Colonic mucosa (tissue), 4 donors: ENCODE data around the gene NRBF2. TPM values are rescaled to one million over a fixed set of nuclear protein-coding genes. Genes with fewer than 3 reads are reported as not detected.

ENCODE experiments used
- DNase-seq: peaks from one replicate; pipeline ENCODE4 v3.0.0-alpha.2; 2020
- H3K27ac ChIP-seq: fragments of 200-600 bp; one replicate; pipeline ENCODE4 v1.8.0; 2021
- H3K27me3 ChIP-seq: fragments of 200-600 bp; one replicate; pipeline ENCODE4 v1.8.0; 2021
- H3K36me3 ChIP-seq: fragments of 200-600 bp; one replicate; pipeline ENCODE4 v1.8.0; 2021
- H3K4me1 ChIP-seq: fragments of 200-600 bp; one replicate; pipeline ENCODE4 v1.8.0; 2021; ENCODE audit warnings: mild to moderate bottlenecking
- H3K4me3 ChIP-seq: fragments of 200-600 bp; one replicate; pipeline ENCODE4 v1.8.0; 2021
- H3K9ac ChIP-seq, 2 donors: one replicate each; pipeline ENCODE4 v1.7.0; 2013; ENCODE audit warnings: control low read depth in 2 of 2, low read depth in 2 of 2, low read length in 2 of 2
- H3K9me3 ChIP-seq: fragments of 200-600 bp; one replicate; pipeline ENCODE4 v1.8.0; 2021
- CTCF ChIP-seq: fragments of 200-600 bp; IDR thresholded peaks from one replicate; pipeline ENCODE4 v1.8.0; 2022; ENCODE audit warnings: antibody characterized with exemption, mild to moderate bottlenecking
- intact Hi-C: fragments of 100-400 bp; cut with DNase I; formaldehyde crosslinking; loops from one replicate; pipeline ENCODE4 v1.14.1; 2022
- total RNA-seq, 2 donors: library from RNA; stranded (reverse); fragmentation: NEBNext Ultra II Directional in 1 of 2; extraction: Animal tissue kit (Norgen Biotek cat#: 25700) in 1 of 2; gene quantifications; one replicate each; pipeline ENCODE4 v1.2.1, GENCODE V29; 2021
- donor health status: healthy.
- donor health status: DM: no; HTN: no; CAD: no.
- donor health status: DM: no; HTN: no; CAD: no.

NRBF2 gene
- total RNA-seq, 2 donors from 2014 or later = 18.7 to 34.9 TPM

DNA sequence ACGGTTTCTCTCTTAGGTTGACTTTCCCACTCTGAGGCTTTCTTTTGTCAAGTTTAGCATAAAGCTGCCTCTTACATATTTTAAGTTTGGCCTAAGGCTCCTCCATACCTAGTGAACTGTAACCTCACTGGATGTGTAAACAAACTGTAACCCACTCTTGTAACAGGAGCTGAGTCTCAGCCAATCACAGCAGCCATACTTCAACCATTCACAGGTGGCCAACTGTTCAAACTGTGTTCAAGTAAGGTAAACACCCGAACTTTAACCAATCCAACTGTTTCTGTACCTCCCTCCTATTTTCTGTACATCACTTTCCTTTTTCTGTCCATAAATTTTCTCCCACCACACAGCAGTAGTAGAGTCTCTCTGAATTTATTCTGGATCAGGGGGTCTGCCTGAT lies 7.7 kb upstream of the NRBF2 start:
- no peak overlapping the region for H3K27ac ChIP-seq
- H3K4me1 ChIP-seq = no peaks in the 10 kb centered on the region
- no peak overlapping the region for H3K9ac ChIP-seq
- no peaks in the 10 kb centered on the region for H3K36me3 ChIP-seq
- no peaks in the 10 kb centered on the region for H3K9me3 ChIP-seq
- H3K27me3 ChIP-seq = no peaks in the 10 kb centered on the region
- intact Hi-C loops = no loop called here
- no peak for TF ChIP-seq CTCF
- no peak overlapping the region for H3K4me3 ChIP-seq
- DNase-seq = no peak

DNA sequence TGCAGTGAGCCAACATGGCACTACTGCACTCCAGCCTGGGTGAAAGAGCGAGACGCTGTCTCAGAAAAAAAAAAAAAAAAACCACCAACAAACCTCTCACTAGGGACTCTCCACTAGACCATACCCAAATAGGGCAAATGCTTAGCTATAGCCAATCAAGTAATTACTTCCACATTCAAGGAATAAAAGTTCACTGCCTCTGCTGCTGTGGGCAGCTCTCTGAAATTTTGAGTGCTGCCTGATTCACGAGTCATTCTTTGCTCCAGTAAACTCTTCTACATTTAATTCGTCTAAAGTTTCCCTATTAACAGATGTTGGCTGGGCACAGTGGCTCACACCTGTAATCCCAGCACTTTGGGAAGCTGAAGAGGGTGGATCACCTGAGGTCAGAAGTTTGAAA lies 4.7 kb upstream of the NRBF2 start:
- Histone ChIP-seq H3K36me3 (no peaks in the 10 kb centered on the region), H3K4me1 (no peaks in the 10 kb centered on the region), H3K9ac (no peak overlapping the region), H3K9me3 (no peaks in the 10 kb centered on the region), H3K27me3 (no peaks in the 10 kb centered on the region), H3K4me3 (no peak overlapping the region), H3K27ac (no peak overlapping the region)
- intact Hi-C loops = no loop called here
- no peak for TF ChIP-seq CTCF
- no peak for DNase-seq

GRCh38 chr10:63129888-63130287 lies 3.2 kb upstream of the NRBF2 start:
- intact Hi-C loops = no loop called here
- TF ChIP-seq CTCF = no peak
- H3K27ac ChIP-seq = no peak overlapping the region
- no peak overlapping the region for H3K9ac ChIP-seq
- peaks cover 5% of the 10 kb centered on the region for H3K4me1 ChIP-seq
- DNase-seq = no peak
- no peaks in the 10 kb centered on the region for H3K9me3 ChIP-seq
- H3K36me3 ChIP-seq = no peaks in the 10 kb centered on the region
- H3K27me3 ChIP-seq = no peaks in the 10 kb centered on the region
- H3K4me3 ChIP-seq = no peak overlapping the region

DNA sequence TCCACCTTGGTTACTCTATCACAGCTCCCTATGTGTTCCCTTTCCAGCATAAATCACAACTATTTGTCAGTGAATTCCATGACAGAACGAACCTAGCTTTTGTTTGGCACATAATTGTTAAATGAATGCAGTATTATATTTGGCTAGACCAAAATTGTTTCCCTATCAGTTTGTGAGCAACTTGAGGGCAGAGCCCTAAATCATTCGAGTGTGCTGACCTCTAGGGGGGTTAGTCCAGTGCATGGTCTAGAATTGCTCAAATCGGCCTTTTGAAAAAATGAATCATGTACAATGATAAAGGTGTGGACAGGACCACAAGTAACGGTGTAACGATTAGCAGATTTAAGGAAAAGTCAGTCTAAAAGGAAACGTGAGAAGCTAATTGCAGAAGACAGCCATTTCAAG lies 475 bp upstream of the NRBF2 start:
- peaks cover 5% of the 10 kb centered on the region for H3K4me1 ChIP-seq
- no peaks in the 10 kb centered on the region for H3K27me3 ChIP-seq
- peak overlapping the region; percentile 94 for H3K27ac ChIP-seq
- H3K9ac ChIP-seq = no peak overlapping the region
- intact Hi-C loops = no loop called here
- H3K4me3 ChIP-seq = peak overlapping the region; percentile 91
- DNase-seq = no peak
- no peak for TF ChIP-seq CTCF
- H3K36me3 ChIP-seq = no peaks in the 10 kb centered on the region
- H3K9me3 ChIP-seq = no peaks in the 10 kb centered on the region

- DNase-seq = no peak
- Histone ChIP-seq H3K4me1 (peaks cover 5% of the 10 kb centered on the region), H3K27ac (peak overlapping the region; percentile 94), H3K36me3 (no peaks in the 10 kb centered on the region), H3K9me3 (no peaks in the 10 kb centered on the region), H3K27me3 (no peaks in the 10 kb centered on the region), H3K9ac (peak overlapping the region; percentile 69 to 94), H3K4me3 (peak overlapping the region; percentile 91)
- TF ChIP-seq CTCF = no peak
- intact Hi-C loops = no loop called here
These were observed 861 bp downstream of the NRBF2 start for GRCh38 chr10:63133821-63134557.
